MM.1S (cell line): ENCODE results near the gene SREBF2.
"Not testable (repeated sequence)": the region's sequence is repeated elsewhere in the genome, so short reads cannot be mapped to it uniquely, and the experiment has no call there.

Experiments used
- DNase-seq: peaks from one replicate; pipeline ENCODE4 v3.0.0-alpha.2; 2015
- H2AFZ ChIP-seq: fragments of 300-600 bp; sonication (generic); 2 replicates; pipeline ENCODE4 v1.6.0; 2016; ENCODE audit warnings: antibody characterized with exemption, low read length
- H3F3A ChIP-seq: fragments of 300-600 bp; sonication (generic); 2 replicates; pipeline ENCODE4 v1.6.1; 2016; ENCODE audit warnings: mild to moderate bottlenecking, antibody characterized with exemption, low read length, moderate library complexity, mixed read lengths; ENCODE audit not compliant: insufficient read depth
- H3K27ac ChIP-seq: fragments of 300-600 bp; sonication (generic); 2 replicates; pipeline ENCODE4 v1.5.1; 2016; ENCODE audit warnings: mild to moderate bottlenecking, low read length
- H3K27me3 ChIP-seq: fragments of 300-600 bp; sonication (generic); replicated peaks from 2 replicates; pipeline ENCODE4 v1.6.0; 2016; ENCODE audit warnings: low read length; ENCODE audit not compliant: insufficient read depth
- H3K36me3 ChIP-seq: fragments of 300-600 bp; sonication (generic); replicated peaks from 2 replicates; pipeline ENCODE4 v1.6.1; 2016; ENCODE audit warnings: mild to moderate bottlenecking, low read length, mixed read lengths; ENCODE audit not compliant: insufficient read depth
- H3K4me1 ChIP-seq: fragments of 300-600 bp; sonication (generic); 2 replicates; pipeline ENCODE4 v1.6.1; 2016; ENCODE audit warnings: low read length, mixed read lengths
- H3K4me2 ChIP-seq: fragments of 300-600 bp; sonication (generic); 2 replicates; pipeline ENCODE4 v1.6.0; 2016; ENCODE audit warnings: low read depth, low read length
- H3K4me3 ChIP-seq: fragments of 300-600 bp; sonication (generic); 2 replicates; pipeline ENCODE4 v1.5.1; 2016; ENCODE audit warnings: low read length, mixed read lengths
- H3K79me2 ChIP-seq: fragments of 300-600 bp; sonication (generic); 2 replicates; pipeline ENCODE4 v1.6.1; 2016; ENCODE audit warnings: mixed run types, low read length, mixed read lengths
- H3K9ac ChIP-seq: fragments of 300-600 bp; sonication (generic); 2 replicates; pipeline ENCODE4 v1.6.1; 2016; ENCODE audit warnings: low read length, mixed read lengths
- H3K9me2 ChIP-seq: fragments of 300-600 bp; sonication (generic); replicated peaks from 2 replicates; pipeline ENCODE4 v1.6.1; 2016; ENCODE audit warnings: mild to moderate bottlenecking, low read length, mixed read lengths; ENCODE audit not compliant: insufficient read depth
- H3K9me3 ChIP-seq: fragments of 300-600 bp; sonication (generic); replicated peaks from 2 replicates; pipeline ENCODE4 v1.6.1; 2016; ENCODE audit warnings: mild to moderate bottlenecking, low read length, mixed read lengths; ENCODE audit not compliant: insufficient read depth
- H4K20me1 ChIP-seq: fragments of 300-600 bp; sonication (generic); 2 replicates; pipeline ENCODE4 v1.6.1; 2016; ENCODE audit warnings: mild to moderate bottlenecking, low read length, moderate library complexity, mixed read lengths; ENCODE audit not compliant: insufficient read depth
- EZH2 ChIP-seq: fragments of 300-600 bp; sonication (generic); optimal IDR thresholded peaks from 2 replicates; pipeline ENCODE3; 2017; ENCODE audit warnings: low read depth, mild to moderate bottlenecking, antibody characterized with exemption, low read length, mixed read lengths
- EZH2phosphoT487 ChIP-seq: fragments of 300-600 bp; sonication (generic); IDR thresholded peaks from 2 replicates; pipeline ENCODE4 v1.6.1; 2018; ENCODE audit warnings: antibody characterized with exemption, low read length
- TF ChIP-seq, protein P1 (sequence below): fragments of 300-600 bp; sonication (generic); IDR thresholded peaks from 2 replicates; pipeline ENCODE4 v1.5.1; 2016; ENCODE audit warnings: antibody characterized with exemption, low read length, mixed read lengths

Gene SREBF2

DNA sequence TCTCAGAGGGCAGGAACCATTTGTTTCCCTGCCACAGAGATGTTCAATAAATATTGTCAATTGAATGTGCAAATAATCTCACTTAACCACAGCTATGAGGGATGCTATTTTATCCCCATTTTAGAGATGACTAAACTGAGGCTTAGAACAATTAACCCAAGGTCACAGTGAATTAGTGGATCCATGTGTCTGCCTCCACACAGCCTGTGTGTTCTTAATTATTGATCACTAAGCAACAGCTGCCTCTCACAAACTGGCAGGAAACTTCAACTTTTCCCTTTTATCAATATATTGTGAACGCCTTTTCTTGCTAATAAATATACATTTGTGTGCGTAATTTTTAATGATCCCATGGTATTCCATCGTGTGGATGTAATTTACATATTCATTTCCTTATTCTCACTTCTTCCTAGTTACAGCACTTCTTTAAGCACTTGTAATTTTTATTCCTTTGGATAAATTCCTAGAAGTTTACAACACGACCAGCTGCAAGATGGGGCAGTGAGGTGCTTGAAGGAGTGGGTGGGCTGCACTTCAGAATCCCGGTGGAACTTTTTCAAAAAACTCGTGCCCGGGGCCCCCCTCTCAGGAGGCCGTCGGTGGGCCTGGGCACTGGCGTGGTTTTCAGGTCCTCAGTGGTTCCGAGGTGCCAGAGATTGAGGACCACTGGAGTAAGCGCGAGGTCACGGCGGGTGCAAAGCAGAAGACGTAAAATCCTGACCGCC lies 915 bp upstream of the SREBF2 start:
- Histone ChIP-seq H3K79me2 (peaks cover 46% of the 10 kb centered on the region), H3K9ac (peak overlapping the region; percentile 89), H2AFZ (peak overlapping the region; percentile 23; the same call in 1 of the 2 replicates), H3K4me2 (peak overlapping the region; percentile 95), H4K20me1 (peaks cover 5% of the 10 kb centered on the region; the same call in 1 of the 2 replicates), H3K9me2 (no peaks in the 10 kb centered on the region), H3F3A (peaks cover 39% of the 10 kb centered on the region), H3K4me3 (peak overlapping the region; percentile 67), H3K27me3 (no peaks in the 10 kb centered on the region), H3K27ac (peak overlapping the region; percentile 87), H3K36me3 (peaks cover 10% of the 10 kb centered on the region; the same call in 1 of the 2 replicates), H3K9me3 (no peaks in the 10 kb centered on the region), H3K4me1 (peaks cover 43% of the 10 kb centered on the region)
- TF ChIP-seq EZH2 = no peak
- TF ChIP-seq, protein P1, sequence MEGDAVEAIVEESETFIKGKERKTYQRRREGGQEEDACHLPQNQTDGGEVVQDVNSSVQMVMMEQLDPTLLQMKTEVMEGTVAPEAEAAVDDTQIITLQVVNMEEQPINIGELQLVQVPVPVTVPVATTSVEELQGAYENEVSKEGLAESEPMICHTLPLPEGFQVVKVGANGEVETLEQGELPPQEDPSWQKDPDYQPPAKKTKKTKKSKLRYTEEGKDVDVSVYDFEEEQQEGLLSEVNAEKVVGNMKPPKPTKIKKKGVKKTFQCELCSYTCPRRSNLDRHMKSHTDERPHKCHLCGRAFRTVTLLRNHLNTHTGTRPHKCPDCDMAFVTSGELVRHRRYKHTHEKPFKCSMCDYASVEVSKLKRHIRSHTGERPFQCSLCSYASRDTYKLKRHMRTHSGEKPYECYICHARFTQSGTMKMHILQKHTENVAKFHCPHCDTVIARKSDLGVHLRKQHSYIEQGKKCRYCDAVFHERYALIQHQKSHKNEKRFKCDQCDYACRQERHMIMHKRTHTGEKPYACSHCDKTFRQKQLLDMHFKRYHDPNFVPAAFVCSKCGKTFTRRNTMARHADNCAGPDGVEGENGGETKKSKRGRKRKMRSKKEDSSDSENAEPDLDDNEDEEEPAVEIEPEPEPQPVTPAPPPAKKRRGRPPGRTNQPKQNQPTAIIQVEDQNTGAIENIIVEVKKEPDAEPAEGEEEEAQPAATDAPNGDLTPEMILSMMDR = no peak
- TF ChIP-seq EZH2phosphoT487 = no peak
- peak; percentile 9 for DNase-seq

DNA sequence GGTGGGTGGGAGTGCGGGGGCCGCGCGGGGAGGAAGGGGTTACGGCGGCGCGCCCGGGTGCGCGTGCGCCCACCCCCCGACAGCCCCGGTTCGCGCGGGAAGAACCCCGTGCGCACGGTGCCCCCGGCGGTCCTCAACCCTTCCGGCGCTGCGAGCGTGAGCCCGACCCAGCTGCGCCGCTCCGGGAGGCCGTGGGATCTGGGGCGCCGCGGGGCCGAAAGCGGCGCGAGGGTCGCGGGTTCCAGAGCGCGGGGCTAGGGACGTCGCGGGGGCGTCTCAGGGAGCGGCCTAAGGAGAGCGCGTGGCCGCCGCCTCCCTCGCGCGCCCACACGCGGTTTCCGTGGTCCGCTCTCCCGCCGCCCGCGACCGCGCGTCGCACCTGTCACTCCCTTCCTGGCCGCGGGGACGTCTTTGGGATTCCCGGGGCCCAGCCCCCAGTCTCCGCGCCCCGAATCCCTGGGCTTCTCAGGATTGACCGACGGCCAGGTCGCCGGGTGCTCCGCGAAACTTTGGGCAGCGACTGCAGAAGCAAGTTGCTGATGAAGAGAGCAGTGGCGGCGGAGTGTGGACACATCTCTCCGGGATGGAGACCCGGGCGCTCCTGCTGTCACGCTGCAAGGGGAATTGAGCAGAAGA lies 582 bp downstream of the SREBF2 start:
- no peak for TF ChIP-seq EZH2phosphoT487
- no peak for TF ChIP-seq EZH2
- TF ChIP-seq, protein P1 = no peak
- no peaks in the 10 kb centered on the region for H3K9me2 ChIP-seq
- H3K4me2 ChIP-seq = peak overlapping the region; percentile 68
- peaks cover 58% of the 10 kb centered on the region for H3K79me2 ChIP-seq
- peaks cover 25% of the 10 kb centered on the region for H3F3A ChIP-seq
- peak overlapping the region; percentile 74 for H3K27ac ChIP-seq
- H3K9me3 ChIP-seq = no peaks in the 10 kb centered on the region
- no peaks in the 10 kb centered on the region for H3K27me3 ChIP-seq
- H3K36me3 ChIP-seq = peaks cover 10% of the 10 kb centered on the region; the same call in 1 of the 2 replicates
- no peak overlapping the region for H2AFZ ChIP-seq
- peak overlapping the region; percentile 96 for H3K9ac ChIP-seq
- peak overlapping the region; percentile 71 for H3K4me3 ChIP-seq
- DNase-seq = peak; percentile 50
- H4K20me1 ChIP-seq = peaks cover 12% of the 10 kb centered on the region; the same call in 1 of the 2 replicates
- H3K4me1 ChIP-seq = peaks cover 28% of the 10 kb centered on the region

DNA sequence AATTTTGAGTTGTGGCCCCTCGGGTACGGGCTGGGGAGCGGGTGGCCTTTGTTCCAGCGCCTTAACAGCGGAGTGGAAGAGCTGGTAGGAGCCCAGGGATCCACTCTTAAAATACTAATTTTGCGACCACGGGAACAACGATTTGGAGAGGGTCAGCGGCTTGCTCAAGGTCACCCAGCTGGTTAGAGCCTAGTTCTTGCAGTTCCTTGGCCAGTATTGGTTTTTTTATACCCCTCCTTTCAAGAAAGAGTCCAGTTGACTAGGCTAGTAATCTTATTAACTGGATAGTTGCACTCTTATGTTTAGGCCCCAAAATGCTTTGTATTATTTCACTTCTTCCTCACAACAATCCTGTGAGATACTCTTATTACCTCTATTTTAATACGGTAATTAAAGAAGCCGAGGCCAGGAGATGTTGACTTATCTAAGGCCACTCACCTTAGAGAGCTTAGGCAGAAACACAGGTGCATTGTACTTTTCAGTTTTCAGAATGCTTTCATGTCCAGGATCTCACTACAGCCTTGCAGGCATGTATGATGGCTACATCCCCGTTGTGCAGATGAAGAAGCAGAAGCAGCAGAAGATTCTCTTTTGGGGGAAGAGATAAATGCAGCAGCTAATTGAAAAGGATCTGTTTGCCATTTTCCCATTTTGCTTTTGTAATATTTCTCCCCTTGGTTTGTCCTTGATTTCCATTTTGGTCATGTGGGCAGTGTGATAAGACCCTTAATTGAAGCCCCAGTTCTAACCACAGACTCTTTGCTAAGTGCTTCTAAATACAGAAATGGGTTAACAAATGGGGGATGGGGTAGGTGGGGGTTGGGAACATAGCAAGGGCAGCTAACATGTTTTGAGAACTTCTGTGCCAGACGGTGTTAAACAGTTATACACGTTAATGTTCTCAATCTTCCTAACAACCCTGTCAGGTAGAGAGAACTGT lies 1.4 kb downstream of the SREBF2 start:
- Histone ChIP-seq H3K9me2 (no peaks in the 10 kb centered on the region), H3K79me2 (peaks cover 66% of the 10 kb centered on the region), H4K20me1 (peaks cover 16% of the 10 kb centered on the region; the same call in 1 of the 2 replicates), H3K9me3 (no peaks in the 10 kb centered on the region), H3K4me1 (peaks cover 20% of the 10 kb centered on the region), H3K4me3 (peak overlapping the region; percentile 71), H2AFZ (no peak overlapping the region), H3K9ac (peak overlapping the region; percentile 96), H3K36me3 (peaks cover 10% of the 10 kb centered on the region; the same call in 1 of the 2 replicates), H3K27me3 (no peaks in the 10 kb centered on the region), H3F3A (peaks cover 21% of the 10 kb centered on the region), H3K27ac (peak overlapping the region; percentile 74), H3K4me2 (peak overlapping the region; percentile 68)
- DNase-seq = peak; percentile 43
- TF ChIP-seq, protein P1 = no peak
- TF ChIP-seq EZH2 = no peak
- no peak for TF ChIP-seq EZH2phosphoT487

DNA sequence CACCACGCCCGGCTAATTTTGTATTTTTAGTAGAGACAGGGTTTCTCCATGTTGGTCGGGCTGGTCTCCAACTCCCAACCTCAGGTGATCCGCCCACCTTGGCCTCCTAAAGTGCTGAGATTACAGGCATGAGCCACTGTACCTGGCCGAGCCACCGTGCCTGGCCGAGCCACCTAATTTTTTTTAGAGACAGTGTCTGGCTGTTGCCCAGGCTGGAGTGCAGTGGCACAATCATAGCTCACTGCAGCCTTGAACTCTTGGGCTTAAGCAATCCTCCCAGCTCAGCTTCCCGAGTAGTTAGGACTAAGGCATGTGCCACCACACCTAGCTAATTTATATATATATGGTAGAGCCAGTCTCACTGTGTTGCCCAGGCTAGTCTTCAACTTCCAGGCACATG lies 2.6 kb downstream of the SREBF2 start:
- H3K9me3 ChIP-seq, H3K9me2 ChIP-seq, H3K4me3 ChIP-seq, H3K27me3 ChIP-seq, H3K4me2 ChIP-seq, DNase-seq, H2AFZ ChIP-seq, H3K9ac ChIP-seq, H3K27ac ChIP-seq: not testable (repeated sequence)
- H4K20me1 ChIP-seq = peaks cover 24% of the 10 kb centered on the region
- H3K36me3 ChIP-seq = peaks cover 10% of the 10 kb centered on the region; the same call in 1 of the 2 replicates
- H3F3A ChIP-seq = peaks cover 21% of the 10 kb centered on the region
- peaks cover 19% of the 10 kb centered on the region for H3K4me1 ChIP-seq
- peaks cover 78% of the 10 kb centered on the region for H3K79me2 ChIP-seq
